Measurements from ENCODE around the gene ARID1A. TPM values are rescaled to one million over a fixed set of nuclear protein-coding genes. Genes with fewer than 3 reads are reported as not detected.

Gene ARID1A
- total and polyA plus RNA-seq, 9 of the 15 experiments (the other 6 are each of a cell fraction or from before 2014, with no cell fraction given), result 8.3 to 88.3 (median 22.5) TPM

DNA sequence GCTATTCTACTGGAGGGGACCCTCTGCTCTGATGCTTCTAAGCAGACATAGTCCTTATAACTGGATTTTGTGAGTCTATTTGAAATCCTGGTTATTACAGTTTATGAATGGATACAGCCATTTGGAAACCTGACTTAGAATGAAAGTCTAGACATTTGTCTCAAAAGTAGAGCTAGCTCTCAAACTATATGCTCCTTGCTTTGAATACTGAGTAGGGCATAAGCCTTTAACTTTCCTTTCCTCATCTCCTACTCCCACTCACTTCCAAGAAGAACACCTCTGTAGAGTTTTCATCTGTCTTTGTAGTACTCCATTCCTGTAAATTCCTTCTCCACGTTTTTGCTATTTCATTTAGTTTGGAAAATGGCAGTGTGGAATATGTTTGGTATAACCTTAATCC, 9.0 kb upstream of the ARID1A start (continued):
- TF ChIP-seq CCNT2 (IDR thresholded peaks at IDR 0.05; ENCODE audit: borderline replicate concordance, extremely low read depth, insufficient read length, low read depth, low read length) (no peak), GATA2 (CRISPR knock-in tag; IDR thresholded peaks at IDR 0.05) (no peak), GABPA (tag; conservative IDR thresholded peaks at IDR 0.05; ENCODE audit: low read depth) (no peak), EGR1 (conservative IDR thresholded peaks at IDR 0.05) (peak; percentile 87), SMARCC2 (IDR thresholded peaks at IDR 0.05; ENCODE audit: low read depth) (no peak), ZNF134 (CRISPR knock-in tag; conservative IDR thresholded peaks at IDR 0.05) (no peak), CHCHD3 (CRISPR knock-in tag; IDR thresholded peaks at IDR 0.05) (no peak), ZNF507 (tag; conservative IDR thresholded peaks at IDR 0.05) (no peak), GABPB2 (CRISPR knock-in tag; conservative IDR thresholded peaks at IDR 0.05) (no peak), MAFF (IDR thresholded peaks at IDR 0.05; ENCODE audit: low read length) (no peak), ZNF354B (CRISPR knock-in tag; IDR thresholded peaks at IDR 0.05) (no peak), ZZZ3 (IDR thresholded peaks at IDR 0.05) (no peak), KLF13 (tag; IDR thresholded peaks at IDR 0.05; ENCODE audit: borderline replicate concordance, low read depth) (no peak)
- TF ChIP-seq, protein P1, sequence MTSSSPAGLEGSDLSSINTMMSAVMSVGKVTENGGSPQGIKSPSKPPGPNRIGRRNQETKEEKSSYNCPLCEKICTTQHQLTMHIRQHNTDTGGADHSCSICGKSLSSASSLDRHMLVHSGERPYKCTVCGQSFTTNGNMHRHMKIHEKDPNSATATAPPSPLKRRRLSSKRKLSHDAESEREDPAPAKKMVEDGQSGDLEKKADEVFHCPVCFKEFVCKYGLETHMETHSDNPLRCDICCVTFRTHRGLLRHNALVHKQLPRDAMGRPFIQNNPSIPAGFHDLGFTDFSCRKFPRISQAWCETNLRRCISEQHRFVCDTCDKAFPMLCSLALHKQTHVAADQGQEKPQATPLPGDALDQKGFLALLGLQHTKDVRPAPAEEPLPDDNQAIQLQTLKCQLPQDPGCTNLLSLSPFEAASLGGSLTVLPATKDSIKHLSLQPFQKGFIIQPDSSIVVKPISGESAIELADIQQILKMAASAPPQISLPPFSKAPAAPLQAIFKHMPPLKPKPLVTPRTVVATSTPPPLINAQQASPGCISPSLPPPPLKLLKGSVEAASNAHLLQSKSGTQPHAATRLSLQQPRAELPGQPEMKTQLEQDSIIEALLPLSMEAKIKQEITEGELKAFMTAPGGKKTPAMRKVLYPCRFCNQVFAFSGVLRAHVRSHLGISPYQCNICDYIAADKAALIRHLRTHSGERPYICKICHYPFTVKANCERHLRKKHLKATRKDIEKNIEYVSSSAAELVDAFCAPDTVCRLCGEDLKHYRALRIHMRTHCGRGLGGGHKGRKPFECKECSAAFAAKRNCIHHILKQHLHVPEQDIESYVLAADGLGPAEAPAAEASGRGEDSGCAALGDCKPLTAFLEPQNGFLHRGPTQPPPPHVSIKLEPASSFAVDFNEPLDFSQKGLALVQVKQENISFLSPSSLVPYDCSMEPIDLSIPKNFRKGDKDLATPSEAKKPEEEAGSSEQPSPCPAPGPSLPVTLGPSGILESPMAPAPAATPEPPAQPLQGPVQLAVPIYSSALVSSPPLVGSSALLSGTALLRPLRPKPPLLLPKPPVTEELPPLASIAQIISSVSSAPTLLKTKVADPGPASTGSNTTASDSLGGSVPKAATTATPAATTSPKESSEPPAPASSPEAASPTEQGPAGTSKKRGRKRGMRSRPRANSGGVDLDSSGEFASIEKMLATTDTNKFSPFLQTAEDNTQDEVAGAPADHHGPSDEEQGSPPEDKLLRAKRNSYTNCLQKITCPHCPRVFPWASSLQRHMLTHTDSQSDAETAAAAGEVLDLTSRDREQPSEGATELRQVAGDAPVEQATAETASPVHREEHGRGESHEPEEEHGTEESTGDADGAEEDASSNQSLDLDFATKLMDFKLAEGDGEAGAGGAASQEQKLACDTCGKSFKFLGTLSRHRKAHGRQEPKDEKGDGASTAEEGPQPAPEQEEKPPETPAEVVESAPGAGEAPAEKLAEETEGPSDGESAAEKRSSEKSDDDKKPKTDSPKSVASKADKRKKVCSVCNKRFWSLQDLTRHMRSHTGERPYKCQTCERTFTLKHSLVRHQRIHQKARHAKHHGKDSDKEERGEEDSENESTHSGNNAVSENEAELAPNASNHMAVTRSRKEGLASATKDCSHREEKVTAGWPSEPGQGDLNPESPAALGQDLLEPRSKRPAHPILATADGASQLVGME (CRISPR knock-in tag; IDR thresholded peaks at IDR 0.05), result no peak
- TF ChIP-seq, protein P2, sequence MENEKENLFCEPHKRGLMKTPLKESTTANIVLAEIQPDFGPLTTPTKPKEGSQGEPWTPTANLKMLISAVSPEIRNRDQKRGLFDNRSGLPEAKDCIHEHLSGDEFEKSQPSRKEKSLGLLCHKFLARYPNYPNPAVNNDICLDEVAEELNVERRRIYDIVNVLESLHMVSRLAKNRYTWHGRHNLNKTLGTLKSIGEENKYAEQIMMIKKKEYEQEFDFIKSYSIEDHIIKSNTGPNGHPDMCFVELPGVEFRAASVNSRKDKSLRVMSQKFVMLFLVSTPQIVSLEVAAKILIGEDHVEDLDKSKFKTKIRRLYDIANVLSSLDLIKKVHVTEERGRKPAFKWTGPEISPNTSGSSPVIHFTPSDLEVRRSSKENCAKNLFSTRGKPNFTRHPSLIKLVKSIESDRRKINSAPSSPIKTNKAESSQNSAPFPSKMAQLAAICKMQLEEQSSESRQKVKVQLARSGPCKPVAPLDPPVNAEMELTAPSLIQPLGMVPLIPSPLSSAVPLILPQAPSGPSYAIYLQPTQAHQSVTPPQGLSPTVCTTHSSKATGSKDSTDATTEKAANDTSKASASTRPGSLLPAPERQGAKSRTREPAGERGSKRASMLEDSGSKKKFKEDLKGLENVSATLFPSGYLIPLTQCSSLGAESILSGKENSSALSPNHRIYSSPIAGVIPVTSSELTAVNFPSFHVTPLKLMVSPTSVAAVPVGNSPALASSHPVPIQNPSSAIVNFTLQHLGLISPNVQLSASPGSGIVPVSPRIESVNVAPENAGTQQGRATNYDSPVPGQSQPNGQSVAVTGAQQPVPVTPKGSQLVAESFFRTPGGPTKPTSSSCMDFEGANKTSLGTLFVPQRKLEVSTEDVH (IDR thresholded peaks at IDR 0.05; ENCODE audit: low read depth, partially characterized antibody), result no peak
- TF ChIP-seq, protein P3, sequence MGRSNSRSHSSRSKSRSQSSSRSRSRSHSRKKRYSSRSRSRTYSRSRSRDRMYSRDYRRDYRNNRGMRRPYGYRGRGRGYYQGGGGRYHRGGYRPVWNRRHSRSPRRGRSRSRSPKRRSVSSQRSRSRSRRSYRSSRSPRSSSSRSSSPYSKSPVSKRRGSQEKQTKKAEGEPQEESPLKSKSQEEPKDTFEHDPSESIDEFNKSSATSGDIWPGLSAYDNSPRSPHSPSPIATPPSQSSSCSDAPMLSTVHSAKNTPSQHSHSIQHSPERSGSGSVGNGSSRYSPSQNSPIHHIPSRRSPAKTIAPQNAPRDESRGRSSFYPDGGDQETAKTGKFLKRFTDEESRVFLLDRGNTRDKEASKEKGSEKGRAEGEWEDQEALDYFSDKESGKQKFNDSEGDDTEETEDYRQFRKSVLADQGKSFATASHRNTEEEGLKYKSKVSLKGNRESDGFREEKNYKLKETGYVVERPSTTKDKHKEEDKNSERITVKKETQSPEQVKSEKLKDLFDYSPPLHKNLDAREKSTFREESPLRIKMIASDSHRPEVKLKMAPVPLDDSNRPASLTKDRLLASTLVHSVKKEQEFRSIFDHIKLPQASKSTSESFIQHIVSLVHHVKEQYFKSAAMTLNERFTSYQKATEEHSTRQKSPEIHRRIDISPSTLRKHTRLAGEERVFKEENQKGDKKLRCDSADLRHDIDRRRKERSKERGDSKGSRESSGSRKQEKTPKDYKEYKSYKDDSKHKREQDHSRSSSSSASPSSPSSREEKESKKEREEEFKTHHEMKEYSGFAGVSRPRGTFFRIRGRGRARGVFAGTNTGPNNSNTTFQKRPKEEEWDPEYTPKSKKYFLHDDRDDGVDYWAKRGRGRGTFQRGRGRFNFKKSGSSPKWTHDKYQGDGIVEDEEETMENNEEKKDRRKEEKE (IDR thresholded peaks at IDR 0.05; ENCODE audit: borderline replicate concordance in 1 of 2, control insufficient read depth in 1 of 2, low read depth in 2 of 2, low read length in 1 of 2), result no peak

Data from K562 (cell line).